ENCODE results near the gene GATA3.

GATA3 gene

DNA sequence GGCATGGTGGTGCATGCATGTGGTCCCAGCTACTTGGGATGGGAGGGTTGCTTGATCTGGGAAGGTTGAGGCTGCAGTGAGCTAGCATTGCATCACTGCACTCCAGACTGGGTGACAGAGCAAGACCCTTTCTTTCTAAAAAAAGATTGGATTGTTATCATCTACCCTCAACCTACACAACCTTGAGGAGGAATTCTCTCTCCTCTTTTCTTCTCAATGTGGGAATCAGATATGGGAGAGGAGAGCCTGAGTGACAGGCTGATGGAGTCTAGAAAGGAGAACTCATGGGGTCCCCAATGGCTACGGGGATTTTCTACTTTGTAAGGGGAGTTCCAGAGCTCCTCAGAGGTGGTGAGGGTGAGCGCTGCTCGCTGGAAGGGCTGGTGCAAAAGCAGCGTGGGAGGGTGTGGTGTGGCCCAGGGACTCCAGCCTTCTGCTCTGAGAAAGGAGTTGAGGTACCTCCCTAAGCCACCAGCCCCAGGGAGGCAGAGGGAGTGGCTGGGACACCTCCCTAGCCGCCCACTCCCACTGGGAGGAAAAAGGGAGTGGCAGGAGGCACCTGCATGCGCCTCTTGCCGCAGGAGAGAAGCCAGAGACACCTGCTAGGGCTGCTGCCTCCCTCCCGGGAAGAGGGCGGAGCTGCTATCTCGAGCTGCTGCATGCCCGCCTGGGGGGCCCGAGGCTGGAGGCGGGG lies 48.4 kb downstream of the GATA3 start:
- peak; percentile 48 for DNase-seq

DNA sequence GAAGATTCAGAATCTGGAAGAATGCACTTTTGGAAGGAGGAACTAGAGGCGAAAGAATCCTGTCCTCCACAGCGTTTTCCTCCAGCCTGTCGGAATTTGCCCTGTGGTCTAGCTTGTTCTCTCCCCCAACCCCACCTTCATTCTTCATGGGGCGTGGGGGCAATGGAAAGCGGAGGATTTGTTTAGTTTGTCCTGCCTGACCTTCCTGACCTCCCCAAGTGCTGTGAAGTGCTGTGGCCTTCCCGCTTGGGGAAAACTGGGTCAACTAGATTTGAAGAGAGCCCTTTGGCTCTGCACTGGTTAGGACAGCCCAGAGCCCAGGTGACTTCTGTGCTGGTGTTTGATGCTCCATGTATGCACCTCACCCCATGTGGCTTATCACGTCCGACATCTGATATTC lies 49.1 kb downstream of the GATA3 start:
- DNase-seq, result no peak

DNA sequence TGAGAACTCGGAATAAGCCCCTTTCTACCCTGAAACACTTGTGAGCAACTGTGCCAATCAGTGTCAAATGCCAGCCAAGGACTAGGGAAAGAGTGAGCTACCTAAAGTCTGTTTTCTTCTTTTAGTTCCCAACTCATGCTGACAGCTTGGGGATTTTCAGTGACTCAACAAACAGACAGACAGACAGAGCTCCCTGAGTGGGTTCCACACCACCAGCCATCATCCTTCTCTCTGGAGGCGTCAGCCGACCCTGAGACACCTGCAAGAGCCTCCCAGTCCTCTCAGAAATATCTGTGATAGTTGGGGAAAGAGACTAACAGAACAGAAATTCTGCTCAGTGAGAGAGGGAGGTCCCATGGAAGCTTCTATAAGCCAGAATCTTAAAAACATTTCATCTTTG lies 49.5 kb downstream of the GATA3 start:
- no peak for DNase-seq

DNA sequence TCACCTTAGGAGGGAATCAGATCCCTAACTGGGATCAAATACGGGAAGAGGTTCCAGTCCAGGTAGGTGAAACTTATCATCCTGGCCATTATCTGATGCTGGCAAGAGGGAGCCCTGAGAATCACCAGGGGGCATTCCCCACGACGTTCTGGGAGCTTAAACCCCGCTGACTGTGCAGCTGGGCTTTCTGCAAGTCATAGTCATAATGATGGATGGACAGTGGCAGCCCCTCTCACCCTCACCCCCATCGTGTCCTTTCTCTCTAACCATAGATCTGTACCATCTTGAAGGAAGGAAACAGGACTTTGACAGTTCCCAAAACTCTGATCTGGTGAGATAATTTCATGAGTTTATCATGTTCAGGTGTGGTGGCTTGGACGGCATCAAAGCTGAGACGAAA lies 50.2 kb downstream of the GATA3 start:
- no peak for DNase-seq

DNA sequence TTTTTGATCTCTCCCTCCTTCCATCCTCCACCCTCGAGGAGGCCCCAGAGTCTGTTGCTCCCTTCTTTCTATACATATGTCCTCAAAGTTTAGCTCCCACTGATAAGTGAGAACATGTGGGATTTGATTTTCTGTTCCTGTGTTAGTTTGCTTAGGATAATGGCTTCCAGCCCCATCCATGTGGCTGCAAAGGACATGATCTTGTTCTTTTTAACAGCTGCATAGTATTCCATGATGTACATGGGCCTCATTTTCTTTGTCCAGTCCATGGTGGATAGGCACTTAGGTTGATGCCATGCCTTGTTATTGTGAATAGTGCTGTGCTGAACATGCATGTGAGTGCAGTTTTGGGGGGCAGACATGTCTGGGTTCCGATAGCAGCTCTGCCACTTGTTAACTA lies 51.4 kb downstream of the GATA3 start:
- no peak for DNase-seq

DNA sequence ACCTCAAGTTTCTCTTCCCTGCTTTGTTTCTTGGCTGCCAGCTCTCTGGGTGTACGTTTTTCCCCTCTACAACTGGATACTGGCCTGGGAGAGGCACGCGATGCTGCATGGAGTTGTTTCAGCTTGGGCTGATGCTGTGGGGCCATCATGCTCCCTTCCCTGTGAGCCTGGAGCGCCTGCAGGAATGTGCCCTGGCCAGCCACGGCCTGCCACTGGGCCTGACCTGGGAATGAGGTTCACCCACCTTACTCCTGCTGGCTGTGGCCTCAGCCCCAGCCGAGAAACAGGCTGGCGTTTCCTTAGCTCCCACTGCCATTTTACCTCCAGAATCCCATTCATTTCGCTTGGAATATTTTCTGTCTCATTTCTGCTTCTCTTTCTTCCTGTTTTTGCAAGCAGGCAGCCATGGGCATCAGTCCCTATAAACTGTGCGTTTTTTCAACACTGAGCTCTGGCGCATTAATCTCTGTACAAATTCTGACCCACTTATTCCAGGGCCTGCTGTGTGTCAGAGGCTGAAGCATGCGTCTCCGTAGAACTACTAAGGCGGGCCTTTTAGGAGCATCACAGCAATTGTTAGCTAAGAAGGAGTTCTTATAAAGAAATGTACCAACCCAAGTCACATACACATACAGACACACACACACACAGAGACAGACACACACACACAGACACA lies 57.9 kb downstream of the GATA3 start:
- DNase-seq, result no peak

DNA sequence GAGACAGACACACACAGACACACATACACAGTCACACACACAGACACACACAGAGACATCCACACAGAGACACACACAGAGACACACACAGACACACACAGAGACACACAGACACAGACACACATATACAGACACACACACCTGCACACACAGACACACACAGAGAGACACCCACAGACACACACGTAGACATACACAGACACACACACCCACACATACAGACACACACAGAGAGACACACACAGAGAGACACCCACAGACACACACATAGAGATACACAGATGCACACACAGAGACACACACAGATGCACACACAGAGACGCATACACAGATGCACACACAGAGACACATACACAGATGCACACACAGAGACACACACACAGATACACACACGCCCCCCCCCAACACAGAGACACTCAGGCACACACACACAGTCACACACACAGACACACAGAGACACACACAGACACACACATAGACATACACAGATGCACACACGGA lies 58.5 kb downstream of the GATA3 start:
- no peak for DNase-seq

DNA sequence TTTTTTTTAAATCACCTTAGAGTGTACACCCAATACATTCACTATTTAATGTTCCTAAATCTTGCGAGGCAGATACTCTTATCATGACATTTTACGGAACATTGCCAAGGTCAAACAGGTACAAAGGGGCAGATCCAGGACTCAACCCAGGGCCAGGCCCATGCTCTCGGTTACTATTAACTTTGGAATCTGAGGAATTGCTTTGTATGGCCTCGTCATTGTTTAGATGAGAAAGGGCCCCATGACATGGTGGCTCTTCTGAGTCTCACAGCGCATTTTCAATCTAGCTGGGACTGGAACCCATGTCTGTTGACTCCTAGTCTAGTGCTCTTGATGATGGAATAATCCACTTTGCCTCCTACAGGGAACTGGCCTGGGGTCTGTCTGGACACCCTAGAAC lies 59.1 kb downstream of the GATA3 start:
- no peak for DNase-seq

DNA sequence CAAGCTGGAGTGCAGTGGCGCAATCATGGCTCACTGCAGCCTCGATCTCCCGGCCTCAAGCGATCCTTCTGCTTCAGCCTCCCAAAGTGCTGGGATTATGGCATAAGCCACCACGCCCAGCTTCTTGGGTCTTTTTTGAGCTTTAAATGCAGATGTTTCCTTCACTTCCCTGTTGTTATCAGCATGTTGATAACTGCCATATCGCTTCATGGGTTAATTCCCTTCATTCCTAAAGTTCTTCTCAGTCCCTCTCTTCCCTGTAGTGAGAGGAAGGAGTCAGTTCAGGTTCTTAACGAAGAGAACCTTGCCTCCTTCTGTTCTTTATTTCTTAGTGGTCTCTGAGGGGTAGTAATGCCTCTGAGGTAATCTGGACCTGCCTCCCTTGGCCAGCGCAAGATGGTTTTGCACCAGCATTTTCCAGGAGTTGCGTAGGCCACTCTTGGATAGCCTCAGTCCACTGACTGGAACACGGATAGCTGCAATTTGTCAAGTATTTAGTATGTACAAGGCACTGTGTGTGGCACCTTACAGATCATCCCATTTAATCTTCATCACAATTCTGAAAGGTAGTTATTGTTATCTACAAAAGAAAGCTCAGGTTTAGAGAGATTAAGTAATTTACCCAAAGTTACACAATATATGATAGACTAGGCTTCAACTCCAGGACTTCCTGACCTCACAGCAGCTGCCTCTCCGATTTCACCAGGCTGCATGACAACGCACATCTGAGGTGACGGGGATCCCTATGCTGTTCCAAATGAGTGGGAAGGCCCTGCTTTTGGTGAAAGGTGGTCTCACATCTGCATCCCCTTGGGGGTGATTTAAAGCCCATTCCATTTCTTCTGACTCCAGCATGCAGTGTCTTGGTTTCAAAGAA lies 60.5 kb downstream of the GATA3 start:
- no peak for DNase-seq

DNA sequence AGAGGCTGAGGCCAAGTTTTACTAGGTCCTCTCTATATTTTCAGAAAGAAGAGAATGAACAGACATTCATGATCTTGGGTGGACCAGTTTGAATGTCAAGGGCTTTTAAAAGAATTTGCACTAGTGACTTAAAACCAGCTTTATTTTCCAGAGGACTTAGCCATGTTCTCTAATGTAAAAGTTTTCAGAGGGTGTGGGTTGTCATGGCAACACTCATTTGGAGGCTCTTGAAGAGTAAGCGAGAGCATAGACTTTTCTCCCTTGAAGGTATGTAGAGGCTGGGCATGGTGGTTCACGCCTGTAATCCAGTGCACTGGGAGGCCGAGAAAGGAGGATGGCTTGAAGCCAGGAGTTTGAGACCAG lies 61.1 kb downstream of the GATA3 start:
- no peak for DNase-seq

DNA sequence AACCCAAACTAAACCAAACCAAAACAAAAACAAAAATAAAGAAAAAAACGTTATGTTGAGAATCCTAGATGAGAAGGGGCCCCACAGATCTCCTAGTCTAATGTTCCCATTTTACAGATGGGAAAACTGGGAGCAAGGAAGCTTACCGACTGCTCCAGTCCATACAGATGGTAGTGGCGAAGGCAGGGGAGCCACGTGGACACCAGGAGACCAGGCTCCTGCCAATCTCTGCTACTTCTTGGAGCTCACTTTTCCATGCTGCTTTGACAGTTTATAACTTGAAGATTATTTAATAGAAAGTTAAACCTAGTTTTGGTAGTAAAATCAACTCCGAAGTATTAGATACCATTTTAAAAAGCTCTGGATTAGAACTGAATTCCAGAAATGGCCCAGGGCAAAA lies 62.0 kb downstream of the GATA3 start:
- no peak for DNase-seq

DNA sequence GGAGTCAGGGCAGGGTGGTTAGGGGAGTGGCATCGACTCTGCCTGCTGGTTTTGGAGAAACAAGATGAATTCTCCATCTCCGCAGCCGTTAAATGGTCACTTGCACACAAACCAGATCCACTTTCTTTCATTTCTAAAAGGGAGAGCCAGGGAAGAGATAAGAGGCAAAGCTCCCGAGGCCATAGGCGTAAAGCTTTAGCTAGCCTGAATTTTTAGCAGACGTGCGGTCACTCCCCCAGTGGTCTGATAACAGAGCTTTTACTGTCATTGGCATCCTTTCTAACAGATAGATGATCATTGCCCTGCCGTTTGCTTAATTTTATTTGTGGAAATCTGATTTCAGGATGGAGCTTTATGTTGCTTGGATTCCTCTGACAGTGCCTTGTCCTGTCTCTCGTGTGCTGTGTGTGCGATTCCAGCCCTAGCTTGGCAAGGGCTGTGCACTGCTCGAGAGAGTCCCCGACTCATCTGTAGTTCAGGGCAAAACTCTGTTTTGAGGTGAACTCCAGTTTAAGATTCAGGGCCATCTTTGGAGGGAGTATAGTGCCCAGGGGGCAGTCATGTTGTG lies 62.5 kb downstream of the GATA3 start:
- DNase-seq, result no peak

DNA sequence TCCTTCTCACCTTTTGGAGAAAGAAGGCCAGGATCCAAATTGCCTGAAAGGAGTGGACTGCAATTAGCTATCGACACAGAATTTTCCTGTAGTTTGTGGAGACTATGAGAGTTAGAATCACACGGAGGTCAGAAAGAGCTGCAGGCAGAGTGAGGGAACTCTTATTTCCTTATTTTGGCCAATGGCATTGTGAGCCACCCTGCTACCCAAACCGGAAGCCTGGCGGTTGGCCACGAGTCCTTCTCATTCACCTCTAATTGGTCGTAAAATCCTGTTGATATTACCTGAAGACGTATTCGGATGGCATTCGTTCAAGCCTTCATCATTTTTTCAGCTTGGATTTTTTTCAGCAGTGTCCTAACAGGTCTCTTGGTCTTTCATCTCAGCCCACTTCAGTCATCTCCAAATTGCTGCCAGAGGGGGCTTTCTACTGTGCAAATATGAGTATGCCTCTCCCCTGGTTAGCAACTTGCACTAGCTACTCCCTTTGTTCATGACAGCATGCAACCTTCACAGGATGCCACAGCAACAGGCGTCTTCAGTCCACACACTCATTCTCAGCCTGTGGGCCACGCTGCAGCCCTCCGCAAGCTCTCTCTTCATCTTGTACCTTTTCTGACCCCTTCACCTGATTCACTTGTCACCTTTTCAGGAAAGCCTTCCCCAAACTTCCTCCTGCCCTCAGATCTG lies 66.9 kb downstream of the GATA3 start:
- no peak for DNase-seq

DNA sequence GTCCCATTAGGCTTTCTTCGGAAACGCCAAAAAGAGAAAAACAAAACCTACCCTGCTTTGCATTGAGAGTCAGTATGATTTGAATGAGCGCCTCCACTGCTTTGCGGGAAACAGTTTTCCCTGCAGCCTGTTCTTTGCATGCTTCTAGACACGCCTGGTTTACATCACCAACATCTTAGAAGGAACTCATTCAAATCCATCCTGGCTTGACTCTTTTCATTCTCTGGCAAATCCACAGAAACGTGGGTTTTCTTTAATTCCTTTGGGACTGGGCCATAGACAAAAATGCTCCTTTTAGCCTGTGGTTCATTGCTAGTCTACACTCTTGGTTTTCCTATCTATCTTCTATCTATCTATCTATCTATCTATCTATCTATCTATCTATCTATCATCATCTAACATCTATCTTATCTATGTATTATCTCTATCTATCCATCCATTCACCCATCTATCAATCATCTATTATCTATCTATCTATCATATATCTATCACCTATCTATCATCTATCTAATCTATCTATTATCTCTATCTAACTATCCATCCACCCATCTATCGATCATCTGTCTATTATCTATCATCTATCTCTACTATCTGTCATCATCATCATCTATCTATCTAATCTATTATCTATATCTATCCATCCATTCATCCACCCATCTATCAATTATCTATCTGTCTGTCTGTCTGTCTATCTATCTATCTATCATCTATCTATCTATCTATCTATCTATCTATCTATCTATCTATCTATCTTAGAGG lies 68.3 kb downstream of the GATA3 start:
- no peak for DNase-seq

DNA sequence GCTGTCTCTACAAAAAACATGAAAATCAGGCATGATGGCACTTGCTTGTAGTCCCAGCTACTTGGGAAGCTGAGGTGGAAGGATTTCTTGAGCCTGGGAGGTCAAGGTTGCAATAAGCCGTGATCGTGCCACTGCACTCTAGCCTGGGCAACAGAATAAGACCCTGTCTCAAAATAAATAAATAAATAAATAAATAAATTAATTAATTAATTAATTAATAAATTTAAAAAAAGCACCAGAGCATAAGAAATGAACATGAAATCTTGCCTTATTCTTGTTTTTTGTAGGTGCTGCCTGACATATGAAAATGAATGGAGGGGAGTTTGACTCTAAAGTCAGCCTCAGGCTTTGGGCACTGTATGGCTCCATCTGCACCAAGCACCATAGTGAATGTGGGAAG lies 69.9 kb downstream of the GATA3 start:
- DNase-seq, result no peak
